GM19023 (cell line): ENCODE results near the gene ATP13A5.

Experiments used
- ATAC-seq: cut with Tn5 transposase; IDR thresholded peaks from one replicate; pipeline ENCODE4 v1.9.1; 2021; ENCODE audit warnings: mild to moderate bottlenecking, moderate library complexity; ENCODE audit not compliant: unreplicated experiment

ATP13A5 gene

GRCh38 chr3:193378706-193379105, at the start of gene ATP13A5:
ATP13A5 (minus strand) TSS chr3:193378753; CDS start chr3:193378725, 28 bp downstream.
- no peak for ATAC-seq

GRCh38 chr3:193418576-193419373, 40.2 kb upstream of the ATP13A5 start:
- no peak for ATAC-seq

GRCh38 chr3:193416629-193417028, 38.1 kb upstream of the ATP13A5 start:
- no peak for ATAC-seq

- ATAC-seq: no peak
Measured at GRCh38 chr3:193407688-193408087, 29.1 kb upstream of the ATP13A5 start.

GRCh38 chr3:193407112-193407511, 28.6 kb upstream of the ATP13A5 start:
- no peak for ATAC-seq

GRCh38 chr3:193403307-193403706, 24.8 kb upstream of the ATP13A5 start:
- ATAC-seq: no peak

GRCh38 chr3:193400304-193400703, 21.8 kb upstream of the ATP13A5 start:
- no peak for ATAC-seq

- no peak for ATAC-seq
Measured at GRCh38 chr3:193396451-193397244, 18.1 kb upstream of the ATP13A5 start.

- no peak for ATAC-seq
Measured at GRCh38 chr3:193391902-193392301, 13.3 kb upstream of the ATP13A5 start.

- ATAC-seq: no peak
Measured at GRCh38 chr3:193389335-193389734, 10.8 kb upstream of the ATP13A5 start.

GRCh38 chr3:193388361-193388760, 9.8 kb upstream of the ATP13A5 start:
- no peak for ATAC-seq

GRCh38 chr3:193387596-193387995, 9.0 kb upstream of the ATP13A5 start:
- no peak for ATAC-seq

- no peak for ATAC-seq
Measured at GRCh38 chr3:193377591-193377990, 962 bp downstream of the ATP13A5 start.

GRCh38 chr3:193375614-193376013, 2.9 kb downstream of the ATP13A5 start:
- no peak for ATAC-seq

GRCh38 chr3:193372783-193373182, 5.8 kb downstream of the ATP13A5 start:
- ATAC-seq: no peak

GRCh38 chr3:193367868-193368267, 10.7 kb downstream of the ATP13A5 start:
- no peak for ATAC-seq

- ATAC-seq: no peak
Measured at GRCh38 chr3:193357291-193357690, 21.3 kb downstream of the ATP13A5 start.

GRCh38 chr3:193354423-193354822, 24.1 kb downstream of the ATP13A5 start:
- no peak for ATAC-seq

- no peak for ATAC-seq
Measured at GRCh38 chr3:193350744-193351143, 27.8 kb downstream of the ATP13A5 start.

- no peak for ATAC-seq
Measured at GRCh38 chr3:193348686-193349085, 29.9 kb downstream of the ATP13A5 start.

GRCh38 chr3:193347521-193348501, 30.7 kb downstream of the ATP13A5 start:
- no peak for ATAC-seq
